Measurements from ENCODE around the gene CSNK1G3. TPM values are rescaled to one million over a fixed set of nuclear protein-coding genes. Genes with fewer than 3 reads are reported as not detected.

The CSNK1G3 gene
- total RNA-seq, 1 experiment from 2014 or later = 21.6 TPM

- H3K79me2 ChIP-seq (ENCODE audit: low read length) = no peaks in the 10 kb centered on the region
- BruUV-seq (replicated peaks) = no TSS peak
Observed at GRCh38 chr5:123601610-123602009, 89.6 kb downstream of the CSNK1G3 start.

GRCh38 chr5:123605822-123606221 is 93.8 kb downstream of the CSNK1G3 start:
- H3K36me3 ChIP-seq (ENCODE audit: low read depth, low read length) = no peaks in the 10 kb centered on the region
- no peak for ATAC-seq
- DNase-seq = no peak
- H3K4me3 ChIP-seq (ENCODE audit: low read length) = no peak overlapping the region
- H3K9ac ChIP-seq (ENCODE audit: low read length) = no peak overlapping the region
- no TSS peak for BruUV-seq (replicated peaks)
- intact Hi-C loops (cut with micrococcal nuclease) = no loop called here
- H3K27me3 ChIP-seq (ENCODE audit: low read length) = no peaks in the 10 kb centered on the region
- H3F3A ChIP-seq (ENCODE audit: low read length, unreplicated experiment) = no peaks in the 10 kb centered on the region
- no peaks in the 10 kb centered on the region for H4K20me1 ChIP-seq (ENCODE audit: low read length)
- H3K9me2 ChIP-seq (replicated peaks; ENCODE audit: low read length) = no peaks in the 10 kb centered on the region
- no peak overlapping the region for H2AFZ ChIP-seq (ENCODE audit: low read length)
- TF ChIP-seq, protein P1, sequence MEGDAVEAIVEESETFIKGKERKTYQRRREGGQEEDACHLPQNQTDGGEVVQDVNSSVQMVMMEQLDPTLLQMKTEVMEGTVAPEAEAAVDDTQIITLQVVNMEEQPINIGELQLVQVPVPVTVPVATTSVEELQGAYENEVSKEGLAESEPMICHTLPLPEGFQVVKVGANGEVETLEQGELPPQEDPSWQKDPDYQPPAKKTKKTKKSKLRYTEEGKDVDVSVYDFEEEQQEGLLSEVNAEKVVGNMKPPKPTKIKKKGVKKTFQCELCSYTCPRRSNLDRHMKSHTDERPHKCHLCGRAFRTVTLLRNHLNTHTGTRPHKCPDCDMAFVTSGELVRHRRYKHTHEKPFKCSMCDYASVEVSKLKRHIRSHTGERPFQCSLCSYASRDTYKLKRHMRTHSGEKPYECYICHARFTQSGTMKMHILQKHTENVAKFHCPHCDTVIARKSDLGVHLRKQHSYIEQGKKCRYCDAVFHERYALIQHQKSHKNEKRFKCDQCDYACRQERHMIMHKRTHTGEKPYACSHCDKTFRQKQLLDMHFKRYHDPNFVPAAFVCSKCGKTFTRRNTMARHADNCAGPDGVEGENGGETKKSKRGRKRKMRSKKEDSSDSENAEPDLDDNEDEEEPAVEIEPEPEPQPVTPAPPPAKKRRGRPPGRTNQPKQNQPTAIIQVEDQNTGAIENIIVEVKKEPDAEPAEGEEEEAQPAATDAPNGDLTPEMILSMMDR (conservative IDR thresholded peaks at IDR 0.05; ENCODE audit: low read depth, low read length) = no peak
- no peak for TF ChIP-seq EZH2phosphoT487 (IDR thresholded peaks at IDR 0.05; ENCODE audit: borderline replicate concordance, low read length)
- no peak for TF ChIP-seq EZH2 (IDR thresholded peaks at IDR 0.05; ENCODE audit: low read length, unreplicated experiment)
- no peaks in the 10 kb centered on the region for H3K9me3 ChIP-seq (ENCODE audit: low read length)
- no peaks in the 10 kb centered on the region for H3K79me2 ChIP-seq (ENCODE audit: low read length)
- POLR2A ChIA-PET (ENCODE audit: unreplicated experiment) = no interaction called here
- H3K4me1 ChIP-seq (ENCODE audit: insufficient read depth, low read length) = no peaks in the 10 kb centered on the region
- no peak overlapping the region for H3K4me2 ChIP-seq (ENCODE audit: low read length)
- no peak overlapping the region for H3K27ac ChIP-seq (ENCODE audit: low read length)
- CTCF ChIA-PET = no interaction called here

More at GRCh38 chr5:123601610-123602009, 89.6 kb downstream of the CSNK1G3 start:
- no peaks in the 10 kb centered on the region for H3K9me2 ChIP-seq (replicated peaks; ENCODE audit: low read length)
- DNase-seq = no peak
- ATAC-seq = no peak
- H3K27ac ChIP-seq (ENCODE audit: low read length) = no peak overlapping the region
- no peaks in the 10 kb centered on the region for H3K36me3 ChIP-seq (ENCODE audit: low read depth, low read length)
- TF ChIP-seq EZH2phosphoT487 (IDR thresholded peaks at IDR 0.05; ENCODE audit: borderline replicate concordance, low read length) = no peak
- no peak for TF ChIP-seq EZH2 (IDR thresholded peaks at IDR 0.05; ENCODE audit: low read length, unreplicated experiment)
- TF ChIP-seq, protein P1 (conservative IDR thresholded peaks at IDR 0.05; ENCODE audit: low read depth, low read length) = no peak
- H2AFZ ChIP-seq (ENCODE audit: low read length) = no peak overlapping the region
- H3K9ac ChIP-seq (ENCODE audit: low read length) = no peak overlapping the region
- H3K9me3 ChIP-seq (ENCODE audit: low read length) = no peaks in the 10 kb centered on the region
- ChIA-PET POLR2A (ENCODE audit: unreplicated experiment) (no interaction called here), CTCF (no interaction called here)
- H3K27me3 ChIP-seq (ENCODE audit: low read length) = no peaks in the 10 kb centered on the region
- no peak overlapping the region for H3K4me2 ChIP-seq (ENCODE audit: low read length)
- intact Hi-C loops (cut with micrococcal nuclease) = no loop called here
- no peak overlapping the region for H3K4me3 ChIP-seq (ENCODE audit: low read length)
- no peaks in the 10 kb centered on the region for H3F3A ChIP-seq (ENCODE audit: low read length, unreplicated experiment)
- no peaks in the 10 kb centered on the region for H4K20me1 ChIP-seq (ENCODE audit: low read length)
- no peaks in the 10 kb centered on the region for H3K4me1 ChIP-seq (ENCODE audit: insufficient read depth, low read length)

GRCh38 chr5:123610209-123610608 is 98.2 kb downstream of the CSNK1G3 start:
- no peaks in the 10 kb centered on the region for H4K20me1 ChIP-seq (ENCODE audit: low read length)
- H3F3A ChIP-seq (ENCODE audit: low read length, unreplicated experiment) = no peaks in the 10 kb centered on the region
- no TSS peak for BruUV-seq (replicated peaks)
- H3K4me2 ChIP-seq (ENCODE audit: low read length) = no peak overlapping the region
- H3K9me3 ChIP-seq (ENCODE audit: low read length) = no peaks in the 10 kb centered on the region
- H3K4me1 ChIP-seq (ENCODE audit: insufficient read depth, low read length) = no peaks in the 10 kb centered on the region
- H3K27me3 ChIP-seq (ENCODE audit: low read length) = no peaks in the 10 kb centered on the region
- H3K4me3 ChIP-seq (ENCODE audit: low read length) = no peak overlapping the region
- no peak for ATAC-seq
- TF ChIP-seq, protein P1 (conservative IDR thresholded peaks at IDR 0.05; ENCODE audit: low read depth, low read length) = no peak
- TF ChIP-seq EZH2 (IDR thresholded peaks at IDR 0.05; ENCODE audit: low read length, unreplicated experiment) (no peak), EZH2phosphoT487 (IDR thresholded peaks at IDR 0.05; ENCODE audit: borderline replicate concordance, low read length) (no peak)
- H3K9me2 ChIP-seq (replicated peaks; ENCODE audit: low read length) = no peaks in the 10 kb centered on the region
- intact Hi-C loops (cut with micrococcal nuclease) = loop anchor here (2.0 to 10.0 kb wide), 2 partner anchors 187 to 715 kb away; partner anchors contain the start of gene CEP120
- POLR2A ChIA-PET (ENCODE audit: unreplicated experiment) = interaction anchor here (0.6 kb wide), 1 partner anchor 226 kb away, joined by 3 read pairs; no protein-coding TSS in a partner anchor
- CTCF ChIA-PET = interaction anchor here (0.6 to 1.5 kb wide), 2 partner anchors 68 to 187 kb away, joined by 3 to 4 read pairs; partner anchors contain the start of gene CEP120
- no peak overlapping the region for H3K9ac ChIP-seq (ENCODE audit: low read length)
- H3K79me2 ChIP-seq (ENCODE audit: low read length) = no peaks in the 10 kb centered on the region
- DNase-seq = no peak
- no peaks in the 10 kb centered on the region; the same call in 1 of the 2 replicates for H3K36me3 ChIP-seq (ENCODE audit: low read depth, low read length)
- no peak overlapping the region for H3K27ac ChIP-seq (ENCODE audit: low read length)
- H2AFZ ChIP-seq (ENCODE audit: low read length) = no peak overlapping the region
